HG02943 (cell line): ENCODE measurements around the gene AOPEP.

ENCODE experiments used
- ATAC-seq: cut with Tn5 transposase; IDR thresholded peaks from one replicate; pipeline ENCODE4 v1.9.1; 2021; ENCODE audit warnings: mild to moderate bottlenecking, low read depth, moderate library complexity; ENCODE audit not compliant: unreplicated experiment

Gene AOPEP

GRCh38 chr9:94713436-94714215, 12.9 kb upstream of the AOPEP start:
- no peak for ATAC-seq

DNA sequence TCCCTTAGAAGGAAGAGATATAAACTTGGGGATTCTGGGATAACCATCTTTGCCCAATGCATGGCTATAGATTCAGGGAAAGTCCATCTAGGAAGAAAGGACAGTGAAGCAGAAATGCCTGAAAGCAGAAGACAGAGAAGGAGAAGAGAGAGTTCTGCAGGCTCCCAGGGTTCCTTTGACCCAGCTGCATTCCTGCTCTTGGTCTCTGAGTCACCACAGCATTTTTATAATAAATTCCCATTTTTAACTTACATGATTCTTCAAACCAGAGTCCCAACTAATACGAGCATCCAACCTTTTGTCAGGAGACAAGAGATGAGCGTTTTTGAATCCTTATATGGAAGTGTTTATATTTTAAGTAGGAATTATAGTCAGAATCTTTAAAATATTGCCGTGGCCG, 12.0 kb upstream of the AOPEP start:
- ATAC-seq = no peak

GRCh38 chr9:94717761-94718160, 8.7 kb upstream of the AOPEP start:
- no peak for ATAC-seq

DNA sequence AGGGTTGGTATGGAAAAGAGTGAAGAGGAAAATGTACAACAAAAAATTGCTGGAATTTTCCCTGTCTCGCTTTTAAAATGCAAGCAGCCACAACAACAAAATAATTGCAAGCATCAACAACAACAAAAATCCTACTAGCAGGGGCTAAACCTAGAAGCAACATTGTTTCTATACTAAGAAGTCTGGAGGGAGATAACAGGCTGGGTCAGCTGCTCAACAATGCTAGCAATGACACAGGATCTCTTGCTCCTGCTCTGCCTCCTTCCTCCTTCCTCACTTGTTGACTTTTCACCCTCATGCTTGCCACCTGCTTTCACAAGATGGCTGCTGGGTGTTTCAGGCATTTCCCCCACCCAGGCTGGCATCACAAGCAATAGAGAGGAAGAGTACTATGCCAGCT, 7.6 kb upstream of the AOPEP start:
- no peak for ATAC-seq

DNA sequence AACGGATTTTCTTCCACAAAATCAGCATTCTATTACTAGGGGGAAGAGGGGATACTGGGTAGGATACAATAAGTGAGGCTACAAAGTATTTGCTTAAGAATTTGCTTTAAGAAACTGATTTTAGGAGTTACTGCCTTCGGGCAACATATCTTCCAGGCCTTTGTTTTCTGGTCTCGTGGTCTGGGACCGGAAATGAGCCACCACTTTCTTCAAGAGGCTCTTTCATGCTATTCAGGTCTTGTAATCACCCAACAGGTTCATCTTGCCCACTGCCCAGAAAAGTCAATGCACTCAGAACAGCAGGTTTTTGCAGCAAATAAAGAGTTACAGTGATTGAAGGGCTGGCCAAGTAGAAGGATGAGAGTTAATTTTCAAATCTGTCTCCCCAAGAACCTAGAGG, 6.6 kb upstream of the AOPEP start:
- no peak for ATAC-seq

DNA sequence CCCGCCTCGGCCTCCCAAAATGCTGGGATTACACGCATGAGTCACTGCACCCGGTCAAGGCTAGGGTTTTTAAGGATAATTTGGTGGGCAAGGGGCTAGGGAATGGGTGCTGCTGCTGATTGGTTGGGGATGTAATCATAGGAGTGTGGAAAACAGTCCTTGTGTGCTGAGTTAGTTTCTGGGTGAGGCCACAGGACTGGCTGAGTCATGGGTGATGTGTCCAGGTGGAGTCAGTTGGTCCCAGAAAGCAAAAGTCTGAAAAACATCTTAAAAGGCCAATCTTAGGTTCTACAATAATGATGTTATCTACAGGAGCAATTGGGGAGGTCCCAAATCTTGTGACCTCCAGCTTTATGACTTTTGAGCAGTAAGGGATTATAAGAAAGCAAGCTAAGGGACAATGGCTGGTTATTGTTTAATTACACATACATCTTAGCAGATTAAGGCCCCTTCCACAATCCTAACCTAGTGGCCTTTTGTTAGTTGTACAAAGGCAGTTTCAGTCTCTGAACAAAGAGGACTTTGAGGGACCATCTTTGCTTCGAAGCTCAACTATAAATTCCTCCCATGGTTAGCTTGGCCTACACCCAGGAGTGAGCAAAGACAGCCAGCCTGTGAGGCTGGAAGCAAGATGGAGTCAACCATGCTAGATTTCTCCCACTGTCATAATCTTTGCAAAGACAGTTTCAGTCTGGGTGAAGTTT, 5.5 kb upstream of the AOPEP start:
- ATAC-seq = no peak

DNA sequence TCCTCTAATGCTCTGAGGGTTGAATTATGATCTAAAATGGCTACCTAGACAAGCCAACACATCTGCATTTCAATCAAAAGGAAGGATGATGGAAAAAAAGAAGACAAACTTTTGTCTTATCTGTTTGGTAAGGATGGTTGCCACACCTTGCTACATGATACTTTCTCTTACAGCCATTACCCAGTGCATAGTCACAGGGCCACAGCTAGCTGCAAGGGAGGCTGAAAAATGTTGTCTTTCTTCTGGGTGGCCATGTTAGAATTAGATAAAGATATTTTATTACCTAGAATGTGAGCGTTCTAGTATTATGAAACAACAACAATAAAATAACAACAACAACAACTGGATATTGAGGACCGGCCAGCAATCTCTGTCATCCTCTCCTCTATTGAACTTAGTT, 4.7 kb upstream of the AOPEP start:
- no peak for ATAC-seq

GRCh38 chr9:94725293-94725692, 1.2 kb upstream of the AOPEP start:
- no peak for ATAC-seq

- ATAC-seq = no peak
These were observed 2.2 kb downstream of the AOPEP start for GRCh38 chr9:94728719-94729118.

GRCh38 chr9:94729199-94729598, 2.7 kb downstream of the AOPEP start:
- ATAC-seq = no peak

DNA sequence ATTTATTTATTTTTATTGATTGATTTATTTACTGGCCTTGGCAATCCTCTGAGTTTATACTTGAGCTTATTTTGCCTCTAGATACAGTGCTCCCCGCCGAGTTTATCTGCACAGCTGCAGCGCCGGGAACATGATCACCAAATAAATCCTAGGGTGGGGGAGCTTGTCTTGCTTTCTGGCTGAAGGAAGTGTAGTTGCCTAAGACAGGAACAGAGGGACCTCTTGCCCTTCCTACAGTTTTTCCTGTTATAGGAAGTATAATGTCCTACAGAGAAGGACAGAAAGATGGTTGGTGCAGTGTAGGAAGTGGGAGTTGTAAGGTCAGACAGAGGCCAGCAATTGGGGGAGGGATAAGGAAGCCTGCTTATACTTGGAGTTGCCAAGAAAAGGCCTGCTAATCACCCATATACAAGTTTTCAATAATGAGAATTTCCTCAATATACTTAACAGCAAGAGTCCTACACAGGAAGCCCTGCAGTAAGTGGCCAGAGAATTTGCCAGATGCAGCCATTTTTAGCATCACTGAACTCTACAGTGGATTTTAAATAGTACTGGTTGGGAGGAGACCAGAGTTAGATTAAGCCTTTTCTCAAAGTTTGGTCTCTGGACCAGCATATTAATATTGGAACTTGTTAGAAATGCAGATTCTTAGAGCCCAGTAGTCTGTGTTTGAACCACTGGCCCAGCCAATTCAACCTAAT, 7.7 kb downstream of the AOPEP start:
- no peak for ATAC-seq

DNA sequence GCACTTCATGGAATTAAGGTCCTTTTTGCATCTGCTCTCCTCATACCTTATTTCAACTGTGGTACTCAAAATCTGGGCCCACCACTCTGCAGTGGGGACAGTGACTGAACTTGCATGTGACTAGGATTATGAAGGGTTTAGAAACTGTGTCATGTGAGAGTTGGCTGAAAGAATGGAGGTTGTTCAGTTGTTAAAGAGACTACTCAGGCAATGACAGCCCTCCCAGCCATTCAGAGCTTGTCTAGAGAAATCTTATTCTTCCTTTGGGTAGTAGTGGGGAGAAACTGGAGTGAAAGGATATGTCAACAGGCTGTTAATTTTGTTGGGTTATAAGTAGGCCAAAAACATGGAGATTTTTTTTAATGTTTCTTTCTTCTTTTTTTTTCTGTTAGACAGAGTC, 10.3 kb downstream of the AOPEP start:
- no peak for ATAC-seq

DNA sequence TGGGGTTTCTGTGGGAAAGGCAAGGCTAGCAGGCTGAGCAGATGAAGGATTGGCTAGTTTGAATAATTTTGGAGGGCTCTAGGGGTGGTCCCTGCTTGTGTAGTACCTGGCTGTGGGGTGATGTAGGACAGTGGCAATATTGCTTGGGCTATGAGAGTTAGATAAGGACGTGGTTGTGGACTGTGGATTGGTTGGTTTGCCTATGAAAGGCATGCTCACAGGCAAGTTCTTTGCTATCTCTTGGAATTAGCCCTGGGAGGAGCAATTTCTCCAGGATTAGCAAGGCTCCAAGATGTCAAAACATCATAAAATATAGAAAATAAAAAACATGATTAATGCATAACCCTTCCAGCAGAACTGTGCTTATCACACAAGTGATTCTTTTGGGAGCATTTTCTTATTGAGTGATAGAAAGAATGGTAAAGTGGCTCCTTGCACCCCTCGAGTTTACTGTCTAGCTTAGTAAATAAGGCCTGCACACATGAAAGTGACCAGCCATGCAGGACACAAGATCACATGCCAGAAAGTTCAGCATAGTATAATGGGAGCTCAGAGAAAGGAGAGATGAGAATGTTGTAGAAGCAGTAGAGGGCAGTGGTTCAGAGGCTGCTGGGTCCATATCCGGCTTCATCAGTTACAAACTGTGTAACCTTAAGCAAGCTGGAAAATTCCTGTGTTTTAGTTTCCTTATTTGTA, 13.8 kb downstream of the AOPEP start:
- ATAC-seq = no peak

DNA sequence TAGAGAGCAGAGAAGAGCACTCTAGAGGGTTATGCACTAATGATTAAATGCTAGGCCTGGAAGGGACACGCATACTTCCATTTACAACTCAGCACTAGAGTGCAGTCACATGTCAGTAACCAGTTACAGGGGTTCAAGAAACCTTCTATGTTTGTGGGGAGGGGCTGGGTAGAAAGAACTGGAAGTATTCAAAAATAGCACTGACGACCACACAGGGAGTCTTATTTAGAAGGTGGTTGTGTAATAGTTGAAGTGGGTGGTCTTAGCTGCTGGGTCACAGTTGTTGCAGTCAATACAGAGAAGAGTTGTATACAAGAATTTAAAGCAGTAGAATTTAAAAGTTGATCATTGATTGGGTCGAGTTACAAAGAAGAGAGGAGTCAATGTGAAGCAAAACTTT, 15.4 kb downstream of the AOPEP start:
- no peak for ATAC-seq

GRCh38 chr9:94743035-94743954, 16.8 kb downstream of the AOPEP start:
- no peak for ATAC-seq

DNA sequence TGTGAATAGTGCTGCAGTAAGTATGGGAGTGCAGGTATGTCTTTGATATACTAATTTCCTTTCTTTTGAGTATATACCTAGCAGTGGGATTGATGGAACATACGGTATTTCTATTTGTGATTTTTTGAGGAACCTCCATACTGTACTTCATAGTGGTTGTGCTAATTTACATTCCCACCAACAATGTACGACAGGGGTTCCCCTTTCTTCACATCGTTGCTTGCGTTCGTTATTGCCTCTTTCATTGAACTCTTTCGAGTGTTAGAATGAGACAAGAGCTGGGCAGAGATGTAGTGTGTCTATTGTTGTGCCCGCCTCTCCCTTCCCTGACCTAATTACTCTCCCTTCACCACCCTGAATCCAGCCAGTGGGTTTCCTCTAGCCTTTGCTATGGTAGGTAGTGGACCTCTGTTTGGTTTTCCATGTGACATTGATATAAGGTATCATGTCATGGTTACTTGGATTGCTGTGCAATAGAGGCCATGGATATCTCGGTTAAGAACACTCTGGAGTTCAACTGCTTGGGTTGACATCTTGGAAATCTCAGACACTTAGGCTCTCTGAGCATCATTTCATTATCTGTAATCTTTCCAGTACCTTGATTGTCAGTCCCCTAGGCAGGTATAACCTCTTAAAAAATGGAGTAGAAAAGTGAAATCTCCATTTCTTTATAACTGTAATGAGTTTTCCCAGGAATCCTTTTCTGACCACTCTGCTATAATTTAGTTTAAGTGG, 19.5 kb downstream of the AOPEP start:
- no peak for ATAC-seq

- ATAC-seq = no peak
These were observed 20.3 kb downstream of the AOPEP start for GRCh38 chr9:94746541-94747370.

GRCh38 chr9:94754976-94755475, 28.5 kb downstream of the AOPEP start:
- no peak for ATAC-seq
